Measurements from ENCODE around the gene CRYL1. TPM values are rescaled to one million over a fixed set of nuclear protein-coding genes. Genes with fewer than 3 reads are reported as not detected.

Gene CRYL1
- total RNA-seq, 1 experiment from 2014 or later = 3.7 TPM

GRCh38 chr13:20573636-20574035 is 48.0 kb upstream of the CRYL1 start:
- H3K4ac ChIP-seq (ENCODE audit: low read depth, low read length) = no peak overlapping the region
- H3K56ac ChIP-seq (ENCODE audit: insufficient read length, low read depth, low read length) = no peak overlapping the region
- H3K18ac ChIP-seq (ENCODE audit: insufficient read length, low read depth, low read length) = no peak overlapping the region
- H2AK5ac ChIP-seq (ENCODE audit: insufficient read length, low read length) = no peak overlapping the region
- H3K4me1 Mint-ChIP-seq = no peaks in the 10 kb centered on the region
- H2BK20ac ChIP-seq (ENCODE audit: low read depth, low read length, poor library complexity, severe bottlenecking) = no peak overlapping the region
- H4K8ac ChIP-seq (replicated peaks; ENCODE audit: insufficient read length, low read depth, low read length) = no peak overlapping the region
- no peak for TF ChIP-seq CTCF (conservative IDR thresholded peaks at IDR 0.05)
- no peak overlapping the region for H2BK15ac ChIP-seq (ENCODE audit: low read depth, low read length)
- no peak overlapping the region for H3K23ac ChIP-seq (ENCODE audit: insufficient read length, low read depth, low read length)
- no CpG with 5 or more reads among the region's 2 CpGs for WGBS (ENCODE audit: extremely low coverage, insufficient read length, low lambda C conversion rate)
- H3K27ac ChIP-seq (ENCODE audit: insufficient read length, low read depth, low read length) = no peak overlapping the region
- no peaks in the 10 kb centered on the region for H4K20me1 ChIP-seq (ENCODE audit: control insufficient read depth, insufficient read depth, insufficient read length)
- no peaks in the 10 kb centered on the region for H3K27me3 ChIP-seq (ENCODE audit: insufficient read depth, low read length)
- H4K91ac ChIP-seq (ENCODE audit: insufficient read length, low read depth, low read length) = no peak overlapping the region
- H2BK5ac ChIP-seq (ENCODE audit: insufficient read length, low read length) = no peak overlapping the region
- H3K36me3 Mint-ChIP-seq (ENCODE audit: insufficient read depth in 1 of 3, low read depth in 3 of 3) = peaks cover 8 to 31% (median 9%) of the 10 kb centered on the region in 3 experiments
- H3K9me3 Mint-ChIP-seq = peaks cover 0 to 5% of the 10 kb centered on the region in 2 experiments; a peak in 2 of 5 replicates
- H3K4me3 Mint-ChIP-seq = no peak overlapping the region
- H4K5ac ChIP-seq (ENCODE audit: insufficient read length, low read depth, low read length) = no peak overlapping the region
- no peak for DNase-seq
- H3K79me1 ChIP-seq (ENCODE audit: insufficient read depth, low read depth, low read length, poor library complexity, severe bottlenecking) = no peaks in the 10 kb centered on the region
- H2BK12ac ChIP-seq (ENCODE audit: insufficient read length, low read depth, low read length) = no peak overlapping the region
- H3K27ac Mint-ChIP-seq = no peak overlapping the region
- no peak overlapping the region for H3T11ph ChIP-seq (ENCODE audit: low read length)
- H2AFZ ChIP-seq (ENCODE audit: low read length) = no peak overlapping the region
- H3K9ac ChIP-seq (ENCODE audit: extremely low read depth, insufficient read length, low read length) = no peak overlapping the region
- no peak overlapping the region for H2BK120ac ChIP-seq (ENCODE audit: low read depth, low read length, poor library complexity, severe bottlenecking)
- H3K23me2 ChIP-seq (ENCODE audit: insufficient read length, low read depth, low read length, poor library complexity, severe bottlenecking) = no peaks in the 10 kb centered on the region
- no peaks in the 10 kb centered on the region for H3K79me2 ChIP-seq (ENCODE audit: insufficient read depth, low read length)
- H3K14ac ChIP-seq (ENCODE audit: insufficient read depth, low read length) = no peak overlapping the region
- no peaks in the 10 kb centered on the region for H3K9me3 ChIP-seq (ENCODE audit: control insufficient read depth, low read depth, low read length)
- H3K27me3 Mint-ChIP-seq (ENCODE audit: low read depth) = no peaks in the 10 kb centered on the region
- no peak overlapping the region for H3K4me2 ChIP-seq (ENCODE audit: insufficient read depth, insufficient read length, low read length)
- H3K4me1 ChIP-seq (ENCODE audit: insufficient read depth, low read length) = no peaks in the 10 kb centered on the region
